GM20000 (cell line): ENCODE data around the gene INCA1.

Experiments used
- DNase-seq: peaks from one replicate; pipeline ENCODE4 v3.0.0; 2012; ENCODE audit warnings: low spot score
- TF ChIP-seq, protein P1 (sequence below): IDR thresholded peaks from 2 replicates; pipeline ENCODE4 v1.5.1; 2012; ENCODE audit warnings: mild to moderate bottlenecking, control low read depth; ENCODE audit errors: extremely low read depth, missing control alignments

Gene INCA1

DNA sequence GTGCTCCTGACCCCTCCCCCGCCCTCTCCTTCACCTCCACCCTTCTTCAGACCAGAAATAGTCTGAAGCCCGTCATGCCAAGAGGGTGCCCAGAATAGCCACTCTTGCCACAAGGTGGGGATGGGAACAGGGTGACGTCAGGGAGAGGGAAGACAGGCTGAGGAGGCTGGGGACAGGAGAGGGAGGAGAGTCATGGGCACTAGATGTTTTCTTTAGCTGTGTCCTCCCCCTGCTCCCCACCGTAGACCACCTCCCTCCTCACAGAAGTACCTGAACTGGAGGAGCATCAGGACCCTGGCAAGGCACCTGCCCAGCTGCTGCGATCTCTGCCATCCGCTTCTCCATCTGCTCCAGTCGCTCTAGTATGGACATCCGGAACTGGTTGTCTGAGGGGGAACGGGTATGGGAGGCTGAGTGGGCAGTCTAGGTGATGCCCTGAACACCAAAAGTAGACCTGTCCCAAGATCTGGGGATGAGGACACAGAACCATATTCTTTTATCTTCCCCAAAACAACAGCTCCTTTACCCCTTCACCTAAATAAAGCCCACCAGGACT, 23.1 kb downstream of the INCA1 start:
- DNase-seq: no peak
- TF ChIP-seq, protein P1, sequence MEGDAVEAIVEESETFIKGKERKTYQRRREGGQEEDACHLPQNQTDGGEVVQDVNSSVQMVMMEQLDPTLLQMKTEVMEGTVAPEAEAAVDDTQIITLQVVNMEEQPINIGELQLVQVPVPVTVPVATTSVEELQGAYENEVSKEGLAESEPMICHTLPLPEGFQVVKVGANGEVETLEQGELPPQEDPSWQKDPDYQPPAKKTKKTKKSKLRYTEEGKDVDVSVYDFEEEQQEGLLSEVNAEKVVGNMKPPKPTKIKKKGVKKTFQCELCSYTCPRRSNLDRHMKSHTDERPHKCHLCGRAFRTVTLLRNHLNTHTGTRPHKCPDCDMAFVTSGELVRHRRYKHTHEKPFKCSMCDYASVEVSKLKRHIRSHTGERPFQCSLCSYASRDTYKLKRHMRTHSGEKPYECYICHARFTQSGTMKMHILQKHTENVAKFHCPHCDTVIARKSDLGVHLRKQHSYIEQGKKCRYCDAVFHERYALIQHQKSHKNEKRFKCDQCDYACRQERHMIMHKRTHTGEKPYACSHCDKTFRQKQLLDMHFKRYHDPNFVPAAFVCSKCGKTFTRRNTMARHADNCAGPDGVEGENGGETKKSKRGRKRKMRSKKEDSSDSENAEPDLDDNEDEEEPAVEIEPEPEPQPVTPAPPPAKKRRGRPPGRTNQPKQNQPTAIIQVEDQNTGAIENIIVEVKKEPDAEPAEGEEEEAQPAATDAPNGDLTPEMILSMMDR: no peak

DNA sequence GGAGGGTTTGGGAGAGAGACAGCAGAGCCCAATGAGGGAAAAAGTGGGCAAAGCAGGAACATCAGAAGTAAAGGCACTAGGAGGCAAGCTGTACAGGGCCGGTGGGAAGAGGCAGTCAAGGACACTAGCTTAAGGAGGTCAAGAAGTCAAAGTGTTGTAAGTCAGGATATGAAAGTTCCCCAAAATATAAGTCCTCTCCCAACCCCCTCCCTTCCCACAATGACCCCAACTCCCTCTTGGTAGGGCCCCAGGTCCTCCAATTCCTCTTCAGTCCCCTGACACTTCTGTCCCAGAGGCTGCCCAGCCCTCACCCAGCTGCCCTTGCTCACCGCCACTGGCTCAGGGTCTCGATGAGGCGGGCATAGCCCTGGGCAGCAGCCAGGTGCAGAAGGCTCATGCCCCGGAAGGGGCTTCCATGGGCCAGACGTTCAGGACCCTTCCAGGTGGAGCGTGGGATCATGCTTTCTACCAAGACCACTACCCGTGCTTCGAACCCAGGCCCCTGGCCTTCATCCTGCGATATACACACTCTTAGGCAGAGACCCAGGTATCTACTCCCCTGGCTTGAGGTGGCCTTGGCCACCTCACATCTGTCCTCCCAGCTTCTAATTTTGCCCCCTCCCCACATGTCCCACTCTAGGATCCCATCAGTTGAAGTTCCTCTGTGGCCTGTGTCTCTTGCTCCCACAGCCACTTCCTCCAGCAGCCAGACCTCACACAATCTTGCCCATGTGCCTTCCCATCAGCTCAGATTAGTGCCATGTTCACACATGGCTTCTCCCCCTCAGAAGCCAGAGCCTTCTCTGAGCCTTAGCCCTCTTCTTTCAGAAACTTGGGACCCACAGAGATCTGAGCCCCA, 23.8 kb downstream of the INCA1 start:
- TF ChIP-seq, protein P1: no peak
- no peak for DNase-seq

DNA sequence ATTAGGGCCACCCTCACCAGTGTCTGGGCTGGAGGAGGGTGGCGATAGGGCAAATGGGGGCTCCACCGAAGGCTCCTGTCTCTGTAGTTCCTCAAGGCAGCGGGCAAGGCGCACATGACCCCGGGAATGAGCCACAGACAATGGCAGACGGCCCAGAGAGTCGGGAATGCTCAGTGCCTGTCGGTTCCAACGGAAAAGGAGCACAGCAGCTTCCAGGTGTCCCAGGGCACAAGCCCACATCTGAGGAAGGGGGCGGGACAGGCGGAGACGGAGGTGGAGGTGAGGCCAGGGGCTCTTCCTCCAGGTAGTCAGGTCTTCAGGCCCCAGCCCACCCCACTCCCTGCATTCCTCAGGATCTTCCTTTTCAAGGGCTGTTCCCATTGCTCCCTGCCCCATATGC, 24.6 kb downstream of the INCA1 start:
- DNase-seq: no peak
- TF ChIP-seq, protein P1: no peak

DNA sequence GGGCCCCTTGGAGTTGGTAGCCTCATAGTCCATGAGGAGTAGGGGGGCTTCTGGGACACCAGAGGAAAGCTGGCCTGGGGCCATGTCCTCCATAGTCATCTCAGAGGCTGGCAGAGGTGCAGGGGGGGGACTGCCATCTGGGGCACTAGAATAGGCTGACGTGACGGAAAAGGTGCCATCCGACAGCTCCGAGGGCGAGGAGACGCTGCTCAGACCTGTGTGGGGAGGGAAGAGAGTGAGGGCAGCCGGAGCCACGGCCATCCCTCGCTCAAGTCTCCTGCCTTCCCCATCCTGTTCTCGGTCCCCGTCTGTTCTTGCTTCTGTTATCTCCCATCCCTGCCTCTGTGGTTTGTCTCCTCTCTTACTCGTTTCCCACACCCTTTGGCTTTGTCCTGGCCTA, 25.0 kb downstream of the INCA1 start:
- TF ChIP-seq, protein P1: no peak
- no peak for DNase-seq

DNA sequence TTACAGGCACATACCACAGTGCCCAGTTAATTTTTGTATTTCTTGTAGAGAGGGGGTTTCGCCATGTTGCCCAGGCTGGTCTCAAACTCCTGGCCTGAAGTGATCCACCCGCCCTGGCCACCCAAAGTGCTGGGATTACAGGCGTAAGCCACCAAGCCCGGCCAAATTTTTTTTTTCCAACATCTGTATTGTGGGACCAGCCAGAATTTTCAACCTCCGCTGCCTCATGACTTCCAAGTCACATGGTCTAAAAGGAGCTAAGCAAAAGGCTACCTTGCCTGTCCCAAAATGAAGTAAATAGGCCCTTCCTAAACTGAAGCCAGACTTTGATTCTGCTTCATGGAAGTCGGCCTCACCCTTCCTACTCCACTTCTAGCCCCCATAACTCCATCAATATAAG, 25.5 kb downstream of the INCA1 start:
- TF ChIP-seq, protein P1: no peak
- no peak for DNase-seq

DNA sequence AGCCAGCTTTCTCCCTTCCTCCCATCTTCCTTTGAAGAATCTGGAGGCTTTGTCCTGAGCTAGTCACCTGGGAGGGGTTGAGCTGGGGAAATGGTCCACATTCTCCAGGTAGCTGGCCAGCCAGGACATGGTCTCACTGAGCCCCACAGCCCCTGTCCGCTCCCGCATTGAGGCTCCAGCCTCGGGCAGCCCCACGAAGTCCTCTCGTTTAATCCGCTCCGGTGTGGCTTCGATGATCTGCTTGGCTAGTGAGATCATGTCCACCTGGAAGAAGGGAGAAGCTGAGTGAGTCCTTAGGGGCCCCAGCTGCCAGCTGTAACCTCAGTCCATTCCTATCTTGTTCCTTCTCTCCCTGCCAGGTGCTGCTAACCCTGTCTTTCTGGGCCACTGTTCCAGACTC, 27.0 kb downstream of the INCA1 start:
- TF ChIP-seq, protein P1: no peak
- no peak for DNase-seq

DNA sequence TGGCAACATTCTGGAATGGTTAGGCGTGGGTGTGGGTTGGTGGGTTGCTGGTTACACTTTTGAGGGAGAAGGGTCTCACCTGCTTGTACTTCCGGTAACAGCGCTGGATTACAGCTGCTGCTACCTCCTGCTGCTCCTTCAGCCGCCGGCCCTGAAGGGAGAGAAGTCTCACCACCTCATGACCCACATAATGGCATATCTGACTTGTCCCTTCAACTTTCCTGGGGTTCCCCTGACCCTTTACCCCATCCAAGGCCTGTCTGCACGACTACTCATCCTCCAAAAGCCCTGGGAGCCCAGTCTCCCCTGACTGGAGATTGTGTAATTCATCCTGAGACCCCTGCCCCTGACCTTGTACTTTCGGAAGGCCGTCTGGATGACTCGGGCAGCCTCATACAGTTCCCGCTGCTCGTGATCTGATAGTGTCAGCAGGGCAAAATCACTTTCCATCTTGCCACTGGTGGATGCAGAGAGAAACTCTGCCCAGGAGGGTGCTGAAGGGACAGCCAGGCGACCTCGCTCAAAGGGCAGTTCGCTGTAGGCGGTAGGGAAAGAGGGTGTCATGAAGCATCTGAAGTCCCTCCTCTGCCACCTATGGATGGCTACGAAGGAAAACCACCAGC, 27.7 kb downstream of the INCA1 start:
- no peak for DNase-seq
- TF ChIP-seq, protein P1: no peak
